Fibroblast of pulmonary artery (primary cell): ENCODE measurements around the gene POGK.

Experiments used
- DNase-seq: peaks from one replicate; pipeline ENCODE4 v3.0.0-alpha.2; 2010; ENCODE audit warnings: low read depth
- H3K4me3 ChIP-seq: replicated peaks from 2 replicates; pipeline ENCODE4 v1.5.1; 2011; ENCODE audit warnings: low read depth, mild to moderate bottlenecking, control low read depth, low read length, moderate library complexity
- CTCF ChIP-seq: IDR thresholded peaks from 2 replicates; pipeline ENCODE4 v1.5.1; 2011; ENCODE audit warnings: mild to moderate bottlenecking, control low read depth, low read length, inconsistent platforms; ENCODE audit errors: missing control alignments

POGK gene

GRCh38 chr1:166884040-166884642, 44.9 kb downstream of the POGK start:
- H3K4me3 ChIP-seq = no peak overlapping the region
- DNase-seq = peak; percentile 26
- peak; percentile 55 for TF ChIP-seq CTCF

GRCh38 chr1:166884971-166885370, 45.7 kb downstream of the POGK start:
- no peak for DNase-seq
- no peak for TF ChIP-seq CTCF
- H3K4me3 ChIP-seq = no peak overlapping the region

GRCh38 chr1:166888373-166889111, 49.3 kb downstream of the POGK start:
- no peak for TF ChIP-seq CTCF
- no peak overlapping the region for H3K4me3 ChIP-seq
- DNase-seq = no peak

- no peak for DNase-seq
- TF ChIP-seq CTCF = no peak
- no peak overlapping the region for H3K4me3 ChIP-seq
Measured at GRCh38 chr1:166889776-166890175, 50.5 kb downstream of the POGK start.

- TF ChIP-seq CTCF = no peak
- H3K4me3 ChIP-seq = no peak overlapping the region
- DNase-seq = no peak
Measured at GRCh38 chr1:166895766-166896165, 56.5 kb downstream of the POGK start.

- no peak overlapping the region for H3K4me3 ChIP-seq
- TF ChIP-seq CTCF = no peak
- DNase-seq = no peak
Measured at GRCh38 chr1:166899769-166900168, 60.5 kb downstream of the POGK start.

GRCh38 chr1:166900987-166901386, 61.7 kb downstream of the POGK start:
- DNase-seq = no peak
- TF ChIP-seq CTCF = no peak
- H3K4me3 ChIP-seq = no peak overlapping the region
